ENCODE measurements around the gene MCC.

DNA sequence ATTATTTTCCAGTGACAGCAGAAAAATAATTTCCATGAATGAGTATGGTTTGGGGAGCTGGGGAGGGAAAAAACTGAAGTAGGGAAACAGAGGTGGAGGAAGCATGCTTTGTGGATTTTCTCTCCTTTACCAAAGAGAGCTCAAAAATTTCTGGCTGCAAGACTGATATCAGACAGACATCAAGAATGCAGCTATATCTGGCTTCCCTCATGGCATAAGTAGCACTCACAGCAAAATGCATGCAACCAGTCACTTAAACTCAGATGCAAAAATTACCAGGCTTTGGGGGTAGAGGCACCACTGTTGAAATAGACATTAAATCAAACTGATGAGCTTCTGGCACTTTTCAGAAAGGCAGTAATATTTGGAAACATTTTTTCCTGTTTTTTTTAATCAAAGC lies 250.4 kb downstream of the MCC start:
- TF ChIP-seq, protein P1, sequence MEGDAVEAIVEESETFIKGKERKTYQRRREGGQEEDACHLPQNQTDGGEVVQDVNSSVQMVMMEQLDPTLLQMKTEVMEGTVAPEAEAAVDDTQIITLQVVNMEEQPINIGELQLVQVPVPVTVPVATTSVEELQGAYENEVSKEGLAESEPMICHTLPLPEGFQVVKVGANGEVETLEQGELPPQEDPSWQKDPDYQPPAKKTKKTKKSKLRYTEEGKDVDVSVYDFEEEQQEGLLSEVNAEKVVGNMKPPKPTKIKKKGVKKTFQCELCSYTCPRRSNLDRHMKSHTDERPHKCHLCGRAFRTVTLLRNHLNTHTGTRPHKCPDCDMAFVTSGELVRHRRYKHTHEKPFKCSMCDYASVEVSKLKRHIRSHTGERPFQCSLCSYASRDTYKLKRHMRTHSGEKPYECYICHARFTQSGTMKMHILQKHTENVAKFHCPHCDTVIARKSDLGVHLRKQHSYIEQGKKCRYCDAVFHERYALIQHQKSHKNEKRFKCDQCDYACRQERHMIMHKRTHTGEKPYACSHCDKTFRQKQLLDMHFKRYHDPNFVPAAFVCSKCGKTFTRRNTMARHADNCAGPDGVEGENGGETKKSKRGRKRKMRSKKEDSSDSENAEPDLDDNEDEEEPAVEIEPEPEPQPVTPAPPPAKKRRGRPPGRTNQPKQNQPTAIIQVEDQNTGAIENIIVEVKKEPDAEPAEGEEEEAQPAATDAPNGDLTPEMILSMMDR (conservative IDR thresholded peaks at IDR 0.05 in 1 of 2, IDR thresholded peaks at IDR 0.05 in 1 of 2; ENCODE audit: extremely low read depth in 1 of 2, insufficient read depth in 1 of 2, low read depth in 1 of 2, low read length in 2 of 2) = no peak
- no peak for TF ChIP-seq EZH2 (IDR thresholded peaks at IDR 0.05; ENCODE audit: borderline replicate concordance, low read length)
